Tibial nerve (tissue), 4 donors: ENCODE data around the gene ZFP64.

ENCODE experiments used
- EP300 ChIP-seq, 2 donors: sonication (generic); formaldehyde crosslinking; IDR thresholded peaks; one replicate each; pipeline ENCODE4 v1.6.1; 2017; ENCODE audit warnings: antibody characterized with exemption in 2 of 2, mild to moderate bottlenecking in 1 of 2
- POLR2A ChIP-seq, 2 donors: fragments of 450-650 bp; IDR thresholded peaks; one replicate each; pipeline ENCODE4 v1.6.1; 2017; ENCODE audit warnings: antibody characterized with exemption in 2 of 2, mild to moderate bottlenecking in 2 of 2, moderate library complexity in 2 of 2
- TF ChIP-seq, protein P1 (sequence below), 5 experiments: fragments of 200-600 bp in 3 of 5; fragments of 450-650 bp in 2 of 5; sonication (generic) in 3 of 5; IDR thresholded peaks; one replicate each; pipeline ENCODE4 v1.5.1; 2016 to 2019; ENCODE audit warnings: antibody characterized with exemption in 5 of 5, mild to moderate bottlenecking in 3 of 5, moderate library complexity in 2 of 5

- no peak for TF ChIP-seq POLR2A (IDR thresholded peaks at IDR 0.05)
- TF ChIP-seq, protein P1, sequence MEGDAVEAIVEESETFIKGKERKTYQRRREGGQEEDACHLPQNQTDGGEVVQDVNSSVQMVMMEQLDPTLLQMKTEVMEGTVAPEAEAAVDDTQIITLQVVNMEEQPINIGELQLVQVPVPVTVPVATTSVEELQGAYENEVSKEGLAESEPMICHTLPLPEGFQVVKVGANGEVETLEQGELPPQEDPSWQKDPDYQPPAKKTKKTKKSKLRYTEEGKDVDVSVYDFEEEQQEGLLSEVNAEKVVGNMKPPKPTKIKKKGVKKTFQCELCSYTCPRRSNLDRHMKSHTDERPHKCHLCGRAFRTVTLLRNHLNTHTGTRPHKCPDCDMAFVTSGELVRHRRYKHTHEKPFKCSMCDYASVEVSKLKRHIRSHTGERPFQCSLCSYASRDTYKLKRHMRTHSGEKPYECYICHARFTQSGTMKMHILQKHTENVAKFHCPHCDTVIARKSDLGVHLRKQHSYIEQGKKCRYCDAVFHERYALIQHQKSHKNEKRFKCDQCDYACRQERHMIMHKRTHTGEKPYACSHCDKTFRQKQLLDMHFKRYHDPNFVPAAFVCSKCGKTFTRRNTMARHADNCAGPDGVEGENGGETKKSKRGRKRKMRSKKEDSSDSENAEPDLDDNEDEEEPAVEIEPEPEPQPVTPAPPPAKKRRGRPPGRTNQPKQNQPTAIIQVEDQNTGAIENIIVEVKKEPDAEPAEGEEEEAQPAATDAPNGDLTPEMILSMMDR (IDR thresholded peaks at IDR 0.05): no peak
- no peak for TF ChIP-seq EP300 (IDR thresholded peaks at IDR 0.05)
Measured at GRCh38 chr20:52230409-52230808, 38.8 kb upstream of the ZFP64 start.
